NCI-H2227 (cell line): ENCODE measurements around the gene SPN.
"Not testable (repeated sequence)": the region's sequence is repeated elsewhere in the genome, so short reads cannot be mapped to it uniquely, and the experiment has no call there.

ENCODE experiments used
- DNase-seq: peaks from one replicate; lab custom pipeline; 2025; ENCODE audit not compliant: unreplicated experiment; lab: John Stamatoyannopoulos, UW

SPN gene

DNA sequence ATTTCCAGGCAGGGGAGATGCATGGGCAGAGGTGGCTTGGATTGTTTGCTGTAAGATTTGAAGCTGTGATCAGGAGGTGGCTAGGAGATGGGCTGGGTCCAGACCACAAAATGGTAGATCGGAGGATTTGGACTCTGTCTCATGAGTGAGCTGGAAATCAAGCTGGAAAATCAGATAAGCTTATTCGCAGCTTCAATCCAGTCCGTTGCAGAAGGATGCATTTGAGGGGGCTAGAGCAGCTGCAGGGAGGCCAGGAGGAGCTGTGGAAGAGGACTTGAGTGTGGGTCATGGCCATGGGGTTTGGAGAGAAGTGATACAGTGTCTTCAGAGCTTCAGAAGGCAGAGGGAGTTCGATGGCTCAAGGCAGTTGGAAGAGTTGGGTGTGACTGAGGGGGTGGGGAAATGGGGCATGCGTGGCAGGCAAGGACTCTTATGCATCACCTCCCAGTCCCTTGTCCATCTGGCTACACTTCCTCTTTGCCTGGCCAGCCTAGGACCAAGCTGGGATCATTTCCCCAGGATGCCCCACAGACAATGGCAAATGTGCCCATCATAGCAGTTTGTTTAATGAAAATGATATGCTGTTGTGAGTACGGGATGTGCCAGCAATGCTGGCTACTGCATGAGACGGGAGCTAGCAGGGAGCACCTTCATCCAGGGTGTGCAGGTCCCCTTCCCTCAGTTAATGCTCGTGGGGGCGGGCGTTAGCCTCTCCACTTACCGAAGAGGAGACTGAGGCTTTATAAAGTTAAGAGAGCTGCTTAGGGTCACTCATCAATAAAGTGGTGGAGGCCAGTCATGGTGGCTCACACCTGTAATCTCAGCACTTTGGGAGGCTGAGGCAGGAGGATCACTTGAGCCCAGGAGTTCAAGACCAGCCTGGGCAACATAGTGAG is 36.5 kb downstream of the SPN start:
- DNase-seq: no peak

DNA sequence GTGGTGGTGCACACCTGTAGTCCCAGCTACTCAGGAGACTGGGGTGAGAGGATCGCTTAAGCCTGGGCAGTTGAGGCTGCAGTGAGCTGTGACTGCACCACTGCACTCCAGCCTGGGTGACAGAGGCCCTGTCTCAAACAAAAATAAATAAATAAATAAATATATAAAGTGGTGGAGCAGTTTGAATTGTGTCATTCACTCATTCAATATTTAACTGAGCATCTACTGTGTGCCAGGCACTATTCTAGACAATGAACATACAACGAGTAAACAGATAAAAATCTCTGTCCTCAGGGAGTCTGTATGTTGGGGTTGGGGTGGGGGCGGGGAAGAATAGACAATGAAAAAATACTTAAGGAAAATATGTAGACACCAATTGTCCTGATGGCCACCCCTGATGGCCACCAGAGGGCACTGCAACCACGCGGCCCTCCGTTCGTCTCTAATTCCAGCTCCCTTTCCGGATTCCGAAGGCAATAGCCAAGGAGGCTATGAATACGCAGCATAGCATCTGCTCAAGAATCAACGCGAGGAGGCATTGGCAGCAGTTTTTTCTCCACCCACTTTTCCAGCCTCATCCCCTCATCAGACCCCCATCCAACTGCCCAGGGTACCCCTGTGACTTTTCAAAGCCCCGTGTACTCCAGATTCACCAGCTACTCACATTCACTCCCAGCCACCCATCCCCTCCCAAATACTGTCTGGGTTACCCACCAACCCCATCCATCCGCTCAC is 37.4 kb downstream of the SPN start:
- DNase-seq: peak; percentile 73

DNA sequence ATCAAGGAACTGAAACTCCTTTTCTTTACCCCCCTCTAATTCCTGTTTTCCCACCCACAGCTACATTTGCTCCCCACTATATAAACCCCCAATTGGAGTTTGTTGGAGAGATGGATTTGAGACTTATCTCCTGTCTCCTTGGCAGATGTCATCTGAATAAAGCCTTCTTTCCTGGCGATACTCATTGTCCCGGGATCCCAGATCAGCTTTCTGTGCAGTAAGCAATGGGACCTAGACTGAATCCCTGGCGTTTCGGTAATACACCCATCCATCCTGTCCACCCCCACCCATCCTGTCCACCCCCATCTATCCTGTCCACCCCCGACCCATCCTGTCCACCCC is 38.1 kb downstream of the SPN start:
- DNase-seq: no peak

DNA sequence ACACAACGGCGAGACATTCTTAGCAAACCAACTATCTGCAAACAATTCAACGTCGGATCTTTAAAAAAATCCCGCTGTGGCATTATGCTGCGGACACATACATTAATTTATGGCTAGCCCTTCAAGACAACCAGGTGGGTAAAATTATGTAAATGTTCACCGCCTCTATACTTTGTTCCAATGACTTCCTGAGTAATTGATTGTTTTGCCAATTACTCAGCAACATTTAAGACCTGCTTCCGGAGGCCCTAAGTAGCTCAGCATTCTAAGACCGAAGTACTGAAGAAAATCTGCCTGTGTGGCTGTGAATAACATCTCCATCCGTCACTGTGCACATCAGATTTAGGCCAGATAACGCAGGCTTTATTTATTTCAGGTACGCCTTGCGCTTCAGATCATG is 39.2 kb downstream of the SPN start:
- DNase-seq: no peak

DNA sequence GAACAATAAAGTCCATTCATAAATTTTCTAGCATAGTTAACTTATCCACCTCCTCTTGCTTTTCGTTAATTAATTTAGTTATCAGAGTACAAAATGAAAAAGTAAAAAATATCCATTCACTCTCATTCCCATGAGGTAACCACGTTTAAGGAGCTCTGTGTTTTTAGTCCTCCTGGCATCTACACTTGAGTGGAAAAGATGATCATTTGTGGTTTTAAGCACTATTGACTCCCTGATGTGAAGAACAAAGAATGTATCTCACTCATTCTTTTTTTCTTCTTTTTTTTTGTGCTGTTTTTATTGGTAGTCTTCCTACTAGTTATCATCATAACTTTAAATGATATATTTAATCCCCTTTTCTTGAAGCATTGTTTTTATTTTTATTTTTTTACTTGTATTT is 42.0 kb downstream of the SPN start:
- DNase-seq: no peak

- not testable (repeated sequence) for DNase-seq
Measured at GRCh38 chr16:29707160-29707559, 44.1 kb downstream of the SPN start.

DNA sequence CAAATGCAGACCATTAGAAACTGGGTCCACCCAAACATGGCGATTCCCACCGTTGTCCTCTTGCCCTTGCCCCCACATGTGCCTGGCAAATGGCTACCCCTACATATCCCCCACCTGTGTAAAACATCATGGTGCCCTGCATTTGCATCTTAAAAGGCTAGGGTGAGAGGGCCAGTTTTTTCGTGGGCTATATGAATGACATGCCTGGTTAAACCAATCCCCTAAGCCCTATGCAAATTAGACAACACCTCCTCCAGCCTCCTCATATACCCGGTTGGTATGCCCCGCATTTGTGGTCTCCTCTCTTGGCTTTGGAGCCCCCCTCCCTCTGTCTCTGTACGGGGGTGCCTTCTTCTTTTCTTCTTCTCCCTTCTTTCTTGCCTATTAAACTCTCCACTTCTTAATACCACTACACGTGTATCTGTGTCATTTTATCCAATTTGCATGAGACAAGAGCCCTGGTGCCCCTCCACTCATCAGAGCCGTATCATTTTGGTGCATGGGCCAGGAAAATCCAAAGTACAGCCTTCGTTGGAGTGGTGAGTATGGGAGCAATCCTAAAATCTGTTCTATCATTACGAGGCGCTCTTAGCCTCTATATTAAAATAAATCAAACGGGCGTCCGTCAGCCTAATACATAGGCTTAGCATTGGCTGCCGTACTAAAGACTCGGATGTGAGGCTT is 46.0 kb downstream of the SPN start:
- no peak for DNase-seq

DNA sequence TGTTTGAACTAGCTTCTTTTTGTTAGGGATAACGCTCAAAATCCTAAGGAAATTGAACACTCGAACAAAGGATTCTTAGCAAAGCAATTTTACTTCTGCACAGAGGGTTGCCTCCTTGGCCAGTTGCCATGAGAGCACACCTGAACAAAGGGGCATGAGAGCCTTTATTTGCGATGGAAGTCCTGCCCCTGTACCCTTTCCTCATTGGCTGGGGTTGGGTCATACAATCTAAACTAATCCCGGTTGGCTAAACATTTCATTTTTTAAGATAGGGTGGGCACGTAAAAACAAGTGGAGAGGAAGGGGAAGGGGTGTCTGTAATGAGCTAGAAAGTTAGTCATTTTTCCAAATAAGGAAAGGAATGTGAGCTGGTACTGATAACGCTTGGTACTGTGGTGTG is 46.6 kb downstream of the SPN start:
- not testable (repeated sequence) for DNase-seq

DNA sequence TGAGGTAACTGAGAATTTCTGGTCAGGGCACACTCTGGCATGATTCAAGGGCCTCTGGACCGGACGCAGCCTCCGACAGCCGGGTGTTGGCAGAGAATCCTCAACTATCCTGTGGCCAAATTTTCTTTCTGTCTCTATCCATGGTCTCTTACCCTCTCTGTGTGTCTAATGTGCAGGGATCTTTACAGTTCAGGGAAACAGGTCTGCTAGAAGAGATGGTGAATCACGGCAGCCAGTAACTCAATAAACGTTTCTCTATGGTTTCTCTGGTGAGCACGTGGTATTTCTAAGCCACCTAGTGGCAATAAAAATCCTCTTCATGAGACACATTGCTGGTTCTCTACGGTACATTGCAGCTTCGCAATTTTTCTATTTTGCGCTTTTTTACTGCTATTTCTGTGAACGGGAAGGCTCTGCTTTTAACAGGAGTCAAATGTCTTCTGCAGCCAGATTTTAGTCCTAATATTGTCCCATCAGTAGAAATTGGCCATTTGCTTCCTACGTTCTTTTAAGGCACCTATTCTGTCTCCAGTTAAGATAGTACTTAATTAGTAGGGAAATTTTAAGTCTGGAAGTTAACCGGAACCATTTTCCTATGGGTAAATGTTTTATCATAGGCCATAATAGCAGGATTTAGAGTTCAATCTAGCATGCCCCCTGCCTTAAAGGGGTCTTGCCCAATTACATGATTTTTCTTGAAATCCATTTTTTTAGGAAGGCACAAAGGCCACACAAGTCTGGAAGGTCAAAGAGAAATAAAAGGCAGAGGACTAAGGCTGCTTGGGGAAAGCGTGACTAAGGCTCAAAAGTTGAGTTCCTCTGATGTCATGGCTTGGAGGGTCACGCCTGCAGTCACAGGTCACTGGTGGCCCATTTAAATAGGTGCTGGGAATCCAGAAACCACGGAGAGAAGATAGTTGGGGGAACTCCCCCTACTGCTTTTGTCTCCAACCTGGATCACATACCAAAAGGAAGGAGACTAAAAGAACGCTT is 47.5 kb downstream of the SPN start:
- DNase-seq: peak; percentile 27

DNA sequence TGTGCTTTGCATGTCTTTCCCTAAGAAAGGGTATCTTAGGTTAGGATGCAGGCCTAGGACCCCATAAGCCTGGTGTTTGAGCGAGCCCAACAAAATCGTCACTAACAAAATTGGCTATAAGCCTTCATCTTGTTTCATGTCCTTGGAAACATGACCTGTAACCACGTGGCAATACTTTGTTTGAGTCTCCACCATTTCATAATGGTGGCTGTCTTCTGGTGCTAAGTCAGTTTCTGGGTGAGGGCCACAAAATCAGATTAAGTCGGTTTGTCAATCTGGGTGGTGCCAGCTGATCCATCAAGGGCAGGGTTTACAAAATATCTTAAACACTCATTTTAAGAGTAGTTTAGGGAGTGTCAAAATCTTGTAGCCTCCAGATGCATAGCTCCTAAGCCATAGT is 49.8 kb downstream of the SPN start:
- DNase-seq: no peak

- DNase-seq: no peak
Measured at GRCh38 chr16:29714396-29714795, 51.3 kb downstream of the SPN start.

DNA sequence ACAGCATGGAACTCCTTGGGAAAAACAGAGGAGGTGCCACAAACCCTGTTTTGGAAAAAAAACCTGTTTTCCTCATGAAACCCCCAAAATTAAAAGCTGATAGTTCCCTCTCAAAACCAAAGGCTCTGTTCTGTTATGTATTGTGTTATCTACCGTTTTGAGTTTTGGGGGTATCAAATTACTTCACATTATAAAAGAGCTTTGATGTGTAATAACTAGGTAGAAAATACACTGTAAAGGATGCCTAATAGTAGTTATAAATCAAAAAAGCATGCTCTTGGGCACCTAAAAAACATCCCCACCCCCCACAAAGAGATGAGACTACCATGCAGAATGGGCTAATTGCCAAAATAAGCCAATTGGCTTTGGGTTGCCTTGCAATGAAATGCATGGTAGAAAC is 51.9 kb downstream of the SPN start:
- peak; percentile 69 for DNase-seq

DNA sequence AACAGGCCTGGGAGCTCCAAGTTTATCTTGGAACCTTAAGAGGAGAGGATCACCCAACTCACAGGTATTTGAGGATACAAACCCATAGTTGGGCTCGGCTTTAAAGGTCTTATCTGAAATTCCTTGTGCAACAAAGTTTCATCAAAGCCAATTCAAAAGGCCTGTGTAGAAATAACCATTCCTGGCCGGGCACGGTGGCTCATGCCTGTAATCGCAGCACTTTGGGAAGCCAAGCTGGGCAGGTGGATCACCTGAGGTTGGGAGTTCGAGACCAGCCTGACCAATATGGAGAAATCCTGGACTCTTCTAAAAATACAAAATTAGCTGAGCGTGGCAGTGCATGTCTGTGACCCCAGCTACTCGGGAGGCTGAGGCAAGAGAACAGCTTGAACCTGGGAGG is 54.1 kb downstream of the SPN start:
- no peak for DNase-seq

DNA sequence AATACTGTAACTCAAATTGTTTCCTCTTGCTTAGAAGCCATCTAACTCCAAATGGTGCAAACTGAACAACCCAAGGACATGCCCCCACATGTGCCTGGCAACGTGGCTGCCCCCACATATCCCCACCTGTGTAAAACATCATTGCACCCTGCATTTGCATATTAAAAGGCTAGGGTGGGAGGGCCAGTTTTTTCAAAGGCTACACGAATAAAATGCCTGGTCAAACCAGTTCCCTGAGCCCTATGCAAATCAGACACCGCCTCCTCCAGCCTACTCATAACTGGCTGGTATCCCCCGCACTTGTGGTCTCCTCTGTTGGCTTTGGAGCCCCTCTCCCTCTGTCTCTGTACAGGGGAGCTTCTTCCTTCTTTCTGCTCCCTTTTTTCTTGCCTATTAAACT is 56.0 kb downstream of the SPN start:
- no peak for DNase-seq
